ENCODE data around the gene ZNF618. TPM values are rescaled to one million over a fixed set of nuclear protein-coding genes. Genes with fewer than 3 reads are reported as not detected.

The ZNF618 gene
- total RNA-seq, 2 experiments from 2014 or later: not detected

GRCh38 chr9:114091711-114092110 lies 215.6 kb downstream of the ZNF618 start:
- Histone ChIP-seq H3K9me2 (ENCODE audit: insufficient read depth, low read length) (no peaks in the 10 kb centered on the region), H3K9me3 (ENCODE audit: low read length) (no peaks in the 10 kb centered on the region), H3K27ac (ENCODE audit: low read depth, low read length, poor library complexity, severe bottlenecking) (no peak overlapping the region), H3K4me1 (ENCODE audit: insufficient read depth, low read length, poor library complexity, severe bottlenecking) (no peaks in the 10 kb centered on the region), H3K79me2 (ENCODE audit: insufficient read depth, low read depth, low read length) (no peaks in the 10 kb centered on the region), H4K20me1 (ENCODE audit: insufficient read depth, low read length) (no peaks in the 10 kb centered on the region), H2AFZ (ENCODE audit: low read length) (no peak overlapping the region), H3K4me3 (ENCODE audit: low read depth, low read length, poor library complexity, severe bottlenecking) (no peak overlapping the region), H3K36me3 (ENCODE audit: insufficient read depth, low read length) (no peaks in the 10 kb centered on the region), H3K4me2 (ENCODE audit: low read length) (no peak overlapping the region)
- ChIA-PET POLR2A (no interaction called here), CTCF (ENCODE audit: unreplicated experiment) (no interaction called here)
- DNase-seq (ENCODE audit: low spot score): no peak
- intact Hi-C loops (cut with micrococcal nuclease; ENCODE audit: unreplicated experiment): no loop called here
- BruUV-seq (replicated peaks): no TSS peak
- no peak for TF ChIP-seq EZH2phosphoT487 (IDR thresholded peaks at IDR 0.05; ENCODE audit: borderline replicate concordance, low read depth, low read length)
- TF ChIP-seq CTCF (conservative IDR thresholded peaks at IDR 0.05; ENCODE audit: low read length): no peak

- Histone ChIP-seq H3K4me3 (ENCODE audit: low read depth, low read length, poor library complexity, severe bottlenecking) (no peak overlapping the region), H2AFZ (ENCODE audit: low read length) (no peak overlapping the region), H3K9me2 (ENCODE audit: insufficient read depth, low read length) (no peaks in the 10 kb centered on the region), H3K36me3 (ENCODE audit: insufficient read depth, low read length) (no peaks in the 10 kb centered on the region), H3K27ac (ENCODE audit: low read depth, low read length, poor library complexity, severe bottlenecking) (no peak overlapping the region), H3K79me2 (ENCODE audit: insufficient read depth, low read depth, low read length) (no peaks in the 10 kb centered on the region), H3K4me1 (ENCODE audit: insufficient read depth, low read length, poor library complexity, severe bottlenecking) (no peaks in the 10 kb centered on the region), H4K20me1 (ENCODE audit: insufficient read depth, low read length) (no peaks in the 10 kb centered on the region), H3K4me2 (ENCODE audit: low read length) (no peak overlapping the region), H3K9me3 (ENCODE audit: low read length) (no peaks in the 10 kb centered on the region)
- DNase-seq (ENCODE audit: low spot score): no peak
- no peak for TF ChIP-seq EZH2phosphoT487 (IDR thresholded peaks at IDR 0.05; ENCODE audit: borderline replicate concordance, low read depth, low read length)
- TF ChIP-seq CTCF (conservative IDR thresholded peaks at IDR 0.05; ENCODE audit: low read length): no peak
- intact Hi-C loops (cut with micrococcal nuclease; ENCODE audit: unreplicated experiment): no loop called here
- ChIA-PET CTCF (ENCODE audit: unreplicated experiment) (no interaction called here), POLR2A (no interaction called here)
- no TSS peak for BruUV-seq (replicated peaks)
Measured at GRCh38 chr9:114092336-114092735, 216.2 kb downstream of the ZNF618 start.

GRCh38 chr9:114093031-114093471 lies 216.9 kb downstream of the ZNF618 start:
- Histone ChIP-seq H3K79me2 (ENCODE audit: insufficient read depth, low read depth, low read length) (no peaks in the 10 kb centered on the region), H3K27ac (ENCODE audit: low read depth, low read length, poor library complexity, severe bottlenecking) (no peak overlapping the region), H2AFZ (ENCODE audit: low read length) (no peak overlapping the region), H4K20me1 (ENCODE audit: insufficient read depth, low read length) (no peaks in the 10 kb centered on the region), H3K4me2 (ENCODE audit: low read length) (no peak overlapping the region), H3K4me3 (ENCODE audit: low read depth, low read length, poor library complexity, severe bottlenecking) (no peak overlapping the region), H3K36me3 (ENCODE audit: insufficient read depth, low read length) (no peaks in the 10 kb centered on the region), H3K9me3 (ENCODE audit: low read length) (no peaks in the 10 kb centered on the region), H3K9me2 (ENCODE audit: insufficient read depth, low read length) (no peaks in the 10 kb centered on the region), H3K4me1 (ENCODE audit: insufficient read depth, low read length, poor library complexity, severe bottlenecking) (no peaks in the 10 kb centered on the region)
- ChIA-PET CTCF (ENCODE audit: unreplicated experiment) (no interaction called here), POLR2A (no interaction called here)
- DNase-seq (ENCODE audit: low spot score): no peak
- TF ChIP-seq CTCF (conservative IDR thresholded peaks at IDR 0.05; ENCODE audit: low read length) (no peak), EZH2phosphoT487 (IDR thresholded peaks at IDR 0.05; ENCODE audit: borderline replicate concordance, low read depth, low read length) (no peak)
- intact Hi-C loops (cut with micrococcal nuclease; ENCODE audit: unreplicated experiment): no loop called here
- no TSS peak for BruUV-seq (replicated peaks)
